Raji (cell line): Measurements from ENCODE around the gene SHE.

Experiments
- POLR2A ChIP-seq: IDR thresholded peaks from 2 replicates; pipeline ENCODE4 v1.6.1; 2011; ENCODE audit warnings: low read depth, low read length, control low read depth; ENCODE audit not compliant: insufficient read depth

Gene SHE

GRCh38 chr1:154493276-154493675, 8.9 kb downstream of the SHE start:
- TF ChIP-seq POLR2A, result no peak

- TF ChIP-seq POLR2A, result no peak
Measured at GRCh38 chr1:154492115-154492514, 10.1 kb downstream of the SHE start.

GRCh38 chr1:154490317-154490716, 11.9 kb downstream of the SHE start:
- TF ChIP-seq POLR2A, result no peak

- no peak for TF ChIP-seq POLR2A
Measured at GRCh38 chr1:154489695-154490274, 12.4 kb downstream of the SHE start.

DNA sequence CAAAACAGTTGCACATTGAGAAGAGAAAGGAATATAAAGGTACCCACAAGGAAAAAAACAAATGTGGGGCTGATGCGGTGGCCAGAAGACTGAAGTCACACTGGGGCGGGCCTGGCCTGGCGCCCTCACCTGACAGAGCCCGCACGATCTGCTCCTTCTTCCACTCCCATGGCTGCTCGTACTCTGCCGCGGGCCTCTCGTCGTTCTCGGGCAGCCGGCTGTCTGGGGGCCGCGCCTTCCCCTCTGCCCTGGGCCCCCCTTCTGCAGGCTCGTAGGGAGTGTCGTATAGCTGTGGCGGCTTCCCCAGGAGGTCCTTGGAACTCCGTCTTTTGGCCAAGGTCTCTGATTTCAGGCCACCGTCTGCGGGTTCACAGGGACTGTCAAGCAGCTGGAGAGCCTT, 13.3 kb downstream of the SHE start:
- no peak for TF ChIP-seq POLR2A

GRCh38 chr1:154485910-154486496, 16.2 kb downstream of the SHE start:
- TF ChIP-seq POLR2A, result no peak

DNA sequence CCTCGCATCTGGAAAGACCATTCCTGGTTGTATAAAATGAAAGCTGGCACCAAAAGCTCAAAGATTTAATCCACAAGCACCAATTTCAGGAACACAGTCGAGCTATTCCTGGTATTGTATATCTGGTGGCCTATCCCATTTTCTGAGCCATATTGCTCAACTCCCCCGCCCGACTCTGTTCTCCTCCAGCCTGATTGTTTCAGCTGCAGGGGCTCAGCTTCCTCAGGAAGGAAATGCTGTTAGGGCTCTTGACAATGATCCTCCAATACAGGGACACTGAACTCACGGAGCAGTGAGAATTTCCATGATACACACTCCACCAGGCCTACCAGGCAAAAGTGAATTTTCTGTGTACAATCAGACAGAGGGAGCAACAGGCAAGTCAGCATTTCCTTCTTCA, 17.1 kb downstream of the SHE start:
- no peak for TF ChIP-seq POLR2A

DNA sequence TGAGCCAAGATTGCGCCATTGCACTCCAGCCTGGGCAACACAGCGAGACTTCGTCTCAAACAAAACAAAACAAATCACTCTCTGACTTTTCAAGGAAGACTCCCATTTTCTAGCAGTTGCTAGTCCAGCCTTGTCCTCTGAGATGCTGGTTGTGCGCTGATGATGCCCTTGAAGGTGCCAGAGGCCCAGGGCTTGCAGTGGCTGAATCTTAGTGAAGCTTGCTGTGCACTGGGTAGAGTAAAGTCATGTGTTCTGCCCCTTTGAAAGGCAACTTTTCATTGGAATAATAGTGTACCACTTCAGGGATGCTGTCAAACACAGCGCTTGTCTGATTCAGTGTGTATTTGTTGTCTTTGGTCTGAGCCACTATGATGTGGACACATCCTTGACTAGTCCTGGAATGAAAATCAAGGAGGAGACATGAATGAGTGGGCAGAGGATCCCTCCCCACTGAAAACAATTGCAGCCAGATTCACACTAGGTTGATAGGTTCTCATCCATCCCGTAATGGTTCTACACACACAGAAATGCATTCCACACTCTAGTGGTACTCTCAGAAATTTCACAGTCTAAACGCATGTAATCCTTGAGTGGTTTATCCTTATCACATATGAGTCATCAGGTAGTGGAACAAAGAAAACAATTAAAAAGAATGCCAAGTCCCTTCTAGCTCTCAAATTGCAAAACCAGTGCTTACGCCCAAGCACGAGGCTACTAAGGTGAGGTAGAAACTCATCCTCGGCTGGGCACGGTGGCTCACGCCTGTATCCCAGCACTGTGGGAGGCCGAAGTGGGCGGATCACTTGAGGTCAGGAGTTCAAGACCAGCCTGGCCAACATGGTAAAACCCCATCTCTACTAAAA, 18.0 kb downstream of the SHE start:
- TF ChIP-seq POLR2A, result no peak

- no peak for TF ChIP-seq POLR2A
Measured at GRCh38 chr1:154481053-154481452, 21.2 kb downstream of the SHE start.

GRCh38 chr1:154479764-154480421, 22.3 kb downstream of the SHE start:
- TF ChIP-seq POLR2A, result no peak

- TF ChIP-seq POLR2A, result no peak
Measured at GRCh38 chr1:154478639-154479038, 23.6 kb downstream of the SHE start.

- TF ChIP-seq POLR2A, result no peak
Measured at GRCh38 chr1:154478013-154478412, 24.2 kb downstream of the SHE start.

- no peak for TF ChIP-seq POLR2A
Measured at GRCh38 chr1:154476791-154477190, 25.4 kb downstream of the SHE start.

- TF ChIP-seq POLR2A, result no peak
Measured at GRCh38 chr1:154474802-154475201, 27.4 kb downstream of the SHE start.

DNA sequence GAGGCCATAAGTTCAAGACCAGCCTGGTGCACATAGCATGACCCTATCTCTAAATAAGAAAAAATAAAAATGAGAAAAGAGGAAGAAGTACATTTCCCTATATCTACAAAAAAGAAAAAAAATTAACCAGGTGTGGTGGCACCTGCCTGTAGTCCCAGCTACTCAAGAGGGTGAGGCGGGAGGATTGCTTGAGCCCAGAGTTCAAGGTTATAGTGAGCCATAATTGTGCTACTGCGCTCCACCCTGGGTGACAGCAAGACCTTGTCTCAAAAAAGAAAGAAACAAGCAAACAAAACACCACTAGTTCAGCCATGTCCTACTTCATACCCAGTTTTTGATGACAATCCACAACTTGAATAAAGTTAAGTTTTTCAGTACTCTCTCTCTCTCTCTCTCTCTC, 30.9 kb downstream of the SHE start:
- no peak for TF ChIP-seq POLR2A
